ENCODE data around the gene RALB. TPM values are rescaled to one million over a fixed set of nuclear protein-coding genes. Genes with fewer than 3 reads are reported as not detected.

Gene RALB
- total RNA-seq, 1 donor from 2014 or later: 25.4 TPM

DNA sequence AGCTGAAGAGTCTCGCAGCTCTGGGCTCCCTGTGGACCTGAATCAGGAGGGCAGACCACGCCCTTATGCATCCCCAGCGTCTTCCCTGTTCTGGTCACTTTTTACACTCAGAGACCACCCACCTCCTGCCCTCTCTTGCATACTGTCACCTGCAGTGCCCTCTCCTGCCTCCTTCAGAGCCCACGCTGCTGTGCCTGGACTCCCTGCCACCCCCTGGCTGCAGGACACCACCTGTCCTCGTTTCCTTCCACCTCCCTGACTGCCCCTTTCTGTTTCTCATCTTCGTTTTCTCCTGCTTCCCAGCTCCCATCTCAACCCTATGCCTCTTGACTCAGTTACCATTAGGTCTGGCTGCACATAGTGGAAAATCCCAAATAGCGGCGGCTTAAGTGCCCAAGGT lies 84.1 kb downstream of the RALB start:
- Mint-ChIP-seq H3K27ac (ENCODE audit: unreplicated experiment) (no peak overlapping the region), H3K4me3 (ENCODE audit: unreplicated experiment) (no peak overlapping the region), H3K36me3 (ENCODE audit: unreplicated experiment) (no peaks in the 10 kb centered on the region), H3K4me1 (ENCODE audit: unreplicated experiment) (no peaks in the 10 kb centered on the region), H3K9me3 (ENCODE audit: unreplicated experiment) (no peaks in the 10 kb centered on the region), H3K27me3 (ENCODE audit: unreplicated experiment) (peaks cover 74% of the 10 kb centered on the region)
- TF ChIP-seq CTCF (IDR thresholded peaks at IDR 0.05): no peak
- no peak for DNase-seq (ENCODE audit: extremely low spot score, unreplicated experiment)

GRCh38 chr2:120338015-120338414 lies 85.4 kb downstream of the RALB start:
- no peak for TF ChIP-seq CTCF (IDR thresholded peaks at IDR 0.05)
- no peaks in the 10 kb centered on the region for H3K36me3 Mint-ChIP-seq (ENCODE audit: unreplicated experiment)
- H3K4me1 Mint-ChIP-seq (ENCODE audit: unreplicated experiment): peaks cover 2% of the 10 kb centered on the region
- H3K4me3 Mint-ChIP-seq (ENCODE audit: unreplicated experiment): no peak overlapping the region
- H3K27ac Mint-ChIP-seq (ENCODE audit: unreplicated experiment): no peak overlapping the region
- H3K27me3 Mint-ChIP-seq (ENCODE audit: unreplicated experiment): peaks cover 73% of the 10 kb centered on the region
- no peaks in the 10 kb centered on the region for H3K9me3 Mint-ChIP-seq (ENCODE audit: unreplicated experiment)
- no peak for DNase-seq (ENCODE audit: extremely low spot score, unreplicated experiment)

DNA sequence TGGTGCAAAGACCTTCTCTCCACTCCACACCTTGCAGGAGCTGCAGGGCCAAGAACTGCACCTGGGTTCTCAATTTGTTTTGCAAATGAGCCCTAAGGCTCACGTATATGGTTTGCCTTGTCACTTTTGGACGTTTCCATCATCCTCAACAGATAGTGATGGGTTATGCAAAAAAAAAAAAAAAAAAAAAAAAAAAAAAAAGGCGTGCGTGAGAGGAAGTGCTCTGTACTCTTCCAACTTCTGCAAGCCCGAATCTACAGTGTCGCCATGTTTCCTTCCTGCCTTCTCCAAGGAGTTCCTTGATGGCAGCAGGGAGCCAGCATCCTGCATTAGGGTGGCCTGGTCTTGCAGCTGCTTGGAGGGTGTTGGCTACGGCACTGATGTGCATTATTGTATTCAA lies 89.3 kb downstream of the RALB start:
- H3K9me3 Mint-ChIP-seq (ENCODE audit: unreplicated experiment): no peaks in the 10 kb centered on the region
- peaks cover 56% of the 10 kb centered on the region for H3K27me3 Mint-ChIP-seq (ENCODE audit: unreplicated experiment)
- H3K4me3 Mint-ChIP-seq (ENCODE audit: unreplicated experiment): no peak overlapping the region
- H3K27ac Mint-ChIP-seq (ENCODE audit: unreplicated experiment): no peak overlapping the region
- no peaks in the 10 kb centered on the region for H3K36me3 Mint-ChIP-seq (ENCODE audit: unreplicated experiment)
- peaks cover 10% of the 10 kb centered on the region for H3K4me1 Mint-ChIP-seq (ENCODE audit: unreplicated experiment)
- TF ChIP-seq CTCF (IDR thresholded peaks at IDR 0.05): no peak
- DNase-seq (ENCODE audit: extremely low spot score, unreplicated experiment): no peak

- H3K36me3 Mint-ChIP-seq (ENCODE audit: unreplicated experiment): no peaks in the 10 kb centered on the region
- no peak overlapping the region for H3K4me3 Mint-ChIP-seq (ENCODE audit: unreplicated experiment)
- H3K4me1 Mint-ChIP-seq (ENCODE audit: unreplicated experiment): peaks cover 15% of the 10 kb centered on the region
- no peak for TF ChIP-seq CTCF (IDR thresholded peaks at IDR 0.05)
- H3K27me3 Mint-ChIP-seq (ENCODE audit: unreplicated experiment): peaks cover 57% of the 10 kb centered on the region
- no peak overlapping the region for H3K27ac Mint-ChIP-seq (ENCODE audit: unreplicated experiment)
- no peaks in the 10 kb centered on the region for H3K9me3 Mint-ChIP-seq (ENCODE audit: unreplicated experiment)
- DNase-seq (ENCODE audit: extremely low spot score, unreplicated experiment): no peak
Observed at GRCh38 chr2:120342446-120342845, 89.8 kb downstream of the RALB start.

DNA sequence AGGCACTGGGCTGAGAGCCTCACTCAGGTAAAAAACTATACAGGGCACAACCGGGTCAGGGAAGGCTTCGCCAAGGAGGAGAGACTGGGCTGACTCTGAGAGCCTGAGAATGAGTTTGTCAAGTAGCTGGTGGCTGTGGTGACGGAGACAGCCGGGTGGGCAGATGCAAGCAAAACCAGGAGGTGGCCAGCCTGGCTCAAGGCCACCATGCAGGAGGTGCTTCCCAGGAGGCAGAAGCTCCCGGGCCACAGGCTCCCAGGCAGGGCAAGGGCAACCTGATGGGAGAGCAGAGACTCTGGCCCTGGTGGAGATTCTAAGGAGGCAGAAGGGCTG lies 90.4 kb downstream of the RALB start:
- TF ChIP-seq CTCF (IDR thresholded peaks at IDR 0.05): no peak
- no peak for DNase-seq (ENCODE audit: extremely low spot score, unreplicated experiment)
- no peak overlapping the region for H3K27ac Mint-ChIP-seq (ENCODE audit: unreplicated experiment)
- H3K9me3 Mint-ChIP-seq (ENCODE audit: unreplicated experiment): no peaks in the 10 kb centered on the region
- H3K4me1 Mint-ChIP-seq (ENCODE audit: unreplicated experiment): peaks cover 18% of the 10 kb centered on the region
- H3K36me3 Mint-ChIP-seq (ENCODE audit: unreplicated experiment): no peaks in the 10 kb centered on the region
- H3K27me3 Mint-ChIP-seq (ENCODE audit: unreplicated experiment): peaks cover 59% of the 10 kb centered on the region
- H3K4me3 Mint-ChIP-seq (ENCODE audit: unreplicated experiment): no peak overlapping the region
